Prostate gland (tissue), 2 donors: ENCODE measurements around the gene CCT2.

Experiments used
- POLR2A ChIP-seq: fragments of 450-650 bp; IDR thresholded peaks from one replicate; pipeline ENCODE4 v1.6.1; 2016; ENCODE audit warnings: antibody characterized with exemption, mild to moderate bottlenecking
- POLR2AphosphoS5 ChIP-seq: sonication (generic); formaldehyde crosslinking; IDR thresholded peaks from one replicate; pipeline ENCODE4 v1.6.1; 2017; ENCODE audit warnings: antibody characterized with exemption
- TF ChIP-seq, protein P1 (sequence below), 4 experiments: fragments of 200-600 bp in 2 of 4; fragments of 450-650 bp in 2 of 4; sonication (generic) in 2 of 4; IDR thresholded peaks; 1 replicate in 3 of 4; 2 replicates in 1 of 4; pipeline ENCODE4 v1.5.1; 2016 to 2019; ENCODE audit warnings: antibody characterized with exemption in 4 of 4, mild to moderate bottlenecking in 2 of 4, moderate library complexity in 2 of 4

DNA sequence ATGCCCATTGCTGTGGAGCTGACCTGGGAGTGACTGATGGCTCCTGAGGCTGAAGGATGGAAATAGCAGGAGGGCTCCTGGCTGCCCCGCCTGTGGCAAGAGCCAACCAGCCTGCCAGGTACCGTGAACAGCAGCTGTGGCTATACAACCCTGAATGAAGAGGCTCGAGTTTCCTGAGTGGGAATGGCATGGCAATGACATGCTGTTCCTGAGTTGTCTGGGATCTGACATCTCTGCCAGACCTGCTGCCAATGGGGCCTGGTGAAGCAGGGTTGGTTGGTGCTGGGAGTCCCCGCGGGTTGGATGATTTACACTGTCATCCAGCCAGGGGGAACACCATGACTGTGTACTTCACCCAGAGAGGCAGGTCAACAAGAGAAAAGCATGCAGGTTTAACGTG, 57.3 kb downstream of the CCT2 start:
- TF ChIP-seq POLR2AphosphoS5: no peak
- TF ChIP-seq, protein P1, sequence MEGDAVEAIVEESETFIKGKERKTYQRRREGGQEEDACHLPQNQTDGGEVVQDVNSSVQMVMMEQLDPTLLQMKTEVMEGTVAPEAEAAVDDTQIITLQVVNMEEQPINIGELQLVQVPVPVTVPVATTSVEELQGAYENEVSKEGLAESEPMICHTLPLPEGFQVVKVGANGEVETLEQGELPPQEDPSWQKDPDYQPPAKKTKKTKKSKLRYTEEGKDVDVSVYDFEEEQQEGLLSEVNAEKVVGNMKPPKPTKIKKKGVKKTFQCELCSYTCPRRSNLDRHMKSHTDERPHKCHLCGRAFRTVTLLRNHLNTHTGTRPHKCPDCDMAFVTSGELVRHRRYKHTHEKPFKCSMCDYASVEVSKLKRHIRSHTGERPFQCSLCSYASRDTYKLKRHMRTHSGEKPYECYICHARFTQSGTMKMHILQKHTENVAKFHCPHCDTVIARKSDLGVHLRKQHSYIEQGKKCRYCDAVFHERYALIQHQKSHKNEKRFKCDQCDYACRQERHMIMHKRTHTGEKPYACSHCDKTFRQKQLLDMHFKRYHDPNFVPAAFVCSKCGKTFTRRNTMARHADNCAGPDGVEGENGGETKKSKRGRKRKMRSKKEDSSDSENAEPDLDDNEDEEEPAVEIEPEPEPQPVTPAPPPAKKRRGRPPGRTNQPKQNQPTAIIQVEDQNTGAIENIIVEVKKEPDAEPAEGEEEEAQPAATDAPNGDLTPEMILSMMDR (IDR thresholded peaks at IDR 0.05): no peak
- TF ChIP-seq POLR2A: no peak
